Aorta (tissue), 5 donors: ENCODE results near the gene GRM5. TPM values are rescaled to one million over a fixed set of nuclear protein-coding genes. Genes with fewer than 3 reads are reported as not detected.
A peak's percentile ranks its signal among the peaks of the same experiment; 100 is the strongest.

ENCODE experiments used
- ATAC-seq: fragments of 200-7000 bp; cut with Tn5 transposase; one replicate; pipeline ENCODE4 v1.9.1; 2022; ENCODE audit warnings: moderate library complexity; ENCODE audit not compliant: low FRiP score
- DNase-seq, 2 donors: peaks; one replicate each; pipeline ENCODE4 v3.0.0-alpha.2; 2020
- H3K27ac ChIP-seq, 2 donors: one replicate each; pipeline ENCODE4 v1.5.1; 2013; ENCODE audit warnings: low read length in 2 of 2, mild to moderate bottlenecking in 2 of 2, moderate library complexity in 2 of 2, control low read depth in 1 of 2, inconsistent platforms in 1 of 2, low read depth in 1 of 2
- H3K27me3 ChIP-seq, 2 donors: one replicate each; pipeline ENCODE4 v1.6.1; 2013; ENCODE audit warnings: control low read depth in 1 of 2, low read length in 1 of 2, mild to moderate bottlenecking in 1 of 2, moderate library complexity in 1 of 2; ENCODE audit not compliant: insufficient read depth in 2 of 2, control insufficient read depth in 1 of 2
- H3K36me3 ChIP-seq, 2 donors: one replicate each; pipeline ENCODE4 v1.6.1; 2013; ENCODE audit warnings: control low read depth in 1 of 2, low read length in 1 of 2, mild to moderate bottlenecking in 1 of 2; ENCODE audit not compliant: insufficient read depth in 2 of 2, control insufficient read depth in 1 of 2
- H3K4me1 ChIP-seq, 2 donors: one replicate each; pipeline ENCODE4 v1.6.1; 2013; ENCODE audit warnings: low read length in 2 of 2, control low read depth in 1 of 2, mild to moderate bottlenecking in 1 of 2, moderate library complexity in 1 of 2; ENCODE audit not compliant: insufficient read depth in 2 of 2, control insufficient read depth in 1 of 2
- H3K4me3 ChIP-seq, 2 donors: one replicate each; pipeline ENCODE4 v1.5.1; 2013; ENCODE audit warnings: low read length in 2 of 2, control low read depth in 1 of 2, mild to moderate bottlenecking in 1 of 2
- H3K9me3 ChIP-seq: one replicate; pipeline ENCODE4 v1.6.1; 2013; ENCODE audit warnings: mild to moderate bottlenecking, low read length; ENCODE audit not compliant: control insufficient read depth
- WGBS, 2 donors: extraction: QIAGEN DNeasy Blood & Tissue Kit; methylation state at CpG; one replicate each; pipeline ENCODE4 v1.1.7; 2013; 5-methylcytosine and 5-hydroxymethylcytosine counted together
- intact Hi-C, 2 donors: fragments of 100-400 bp; cut with DNase I; formaldehyde crosslinking; loops; one replicate each; pipeline versions ENCODE4 v1.14.2 to v1.15.0; 2022
- polyA plus RNA-seq, 2 donors: library from polyadenylated mRNA; stranded (reverse); fragments of 200-250 nt; gene quantifications; one replicate each; pipeline ENCODE4 v1.2.3, GENCODE V29; 2013
- total RNA-seq, 2 donors: library from RNA; stranded (reverse); fragmentation: NEBNext Ultra II Directional; extraction: Animal tissue kit (Norgen Biotek cat#: 25700); gene quantifications; one replicate each; pipeline ENCODE4 v1.2.1, GENCODE V29; 2021
- donor health status: healthy with polysubstance abuse.
- donor health status: Bipolar disorder and iron deficiency.
- donor health status: DM: no; HTN: no; CAD: no.
- donor health status: DM: no; HTN: no; CAD: no.
- donor health status: DM: yes; HTN: yes; CAD: no.

Gene GRM5
- total and polyA plus RNA-seq, 4 donors: 0.31 to 4.3 (median 3.4) TPM; not detected in 1

- intact Hi-C loops: no loop called here
- H3K4me3 ChIP-seq: no peak overlapping the region
- no peaks in the 10 kb centered on the region for H3K27me3 ChIP-seq
- no peaks in the 10 kb centered on the region for H3K9me3 ChIP-seq
- H3K36me3 ChIP-seq: no peaks in the 10 kb centered on the region
- no peaks in the 10 kb centered on the region for H3K4me1 ChIP-seq
- no peak overlapping the region for H3K27ac ChIP-seq
- 78 to 80% methylated on average over 2 of the region's 2 CpGs for WGBS, 2 donors
- ATAC-seq (no peak), DNase-seq (no peak)
Measured at GRCh38 chr11:88594274-88594950, 471.4 kb downstream of the GRM5 start.

DNA sequence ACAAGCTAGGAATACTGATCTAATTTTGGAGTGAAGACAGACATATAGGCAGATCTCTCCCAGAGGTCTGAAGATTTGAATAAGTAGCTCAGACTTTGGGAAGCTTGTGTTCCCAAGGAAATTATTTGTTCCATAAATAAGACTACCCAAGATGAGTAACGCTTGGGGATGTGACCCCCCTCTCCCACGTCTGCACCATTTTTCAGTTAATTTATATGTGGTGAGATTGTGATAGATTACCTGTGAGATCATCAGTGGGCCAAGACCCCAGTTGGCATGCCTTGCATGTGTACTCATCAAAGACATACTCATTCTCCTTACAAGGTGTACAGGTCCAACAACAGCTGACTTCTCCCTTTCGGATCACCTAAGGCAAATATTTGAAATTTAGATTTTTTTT lies 475.4 kb downstream of the GRM5 start:
- Histone ChIP-seq H3K4me1 (no peaks in the 10 kb centered on the region), H3K4me3 (no peak overlapping the region), H3K27ac (no peak overlapping the region), H3K27me3 (no peaks in the 10 kb centered on the region), H3K9me3 (no peaks in the 10 kb centered on the region), H3K36me3 (no peaks in the 10 kb centered on the region)
- no peak for ATAC-seq
- DNase-seq: no peak
- WGBS, 2 donors: 29 to 47% methylated on average over 3 of the region's 3 CpGs
- intact Hi-C loops: no loop called here

DNA sequence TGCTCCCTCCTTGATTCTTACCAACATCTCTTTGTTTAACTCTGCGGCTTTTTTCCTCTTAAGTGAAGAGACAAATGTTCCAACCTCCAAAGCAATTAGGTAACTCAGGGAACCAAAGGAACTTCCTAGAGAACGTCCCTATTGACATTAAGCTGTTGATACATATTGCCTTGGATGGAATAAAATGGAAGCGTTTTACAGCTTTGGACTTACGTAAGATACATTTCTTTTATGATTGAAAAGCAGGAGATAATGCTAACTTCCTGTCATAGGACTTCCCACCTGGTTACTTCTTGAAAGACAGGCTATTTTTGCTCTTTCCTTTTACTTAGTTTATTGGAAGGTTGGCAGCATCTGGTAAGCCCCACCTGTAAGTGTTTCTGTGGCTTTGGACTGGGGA lies 482.5 kb downstream of the GRM5 start:
- no peak for ATAC-seq
- no peaks in the 10 kb centered on the region for H3K9me3 ChIP-seq
- H3K4me1 ChIP-seq: no peaks in the 10 kb centered on the region
- no peak overlapping the region for H3K27ac ChIP-seq
- 58 to 66% methylated on average over 4 of the region's 4 CpGs for WGBS, 2 donors
- H3K27me3 ChIP-seq: no peaks in the 10 kb centered on the region
- no peak for DNase-seq
- H3K36me3 ChIP-seq: no peaks in the 10 kb centered on the region
- no peak overlapping the region for H3K4me3 ChIP-seq
- intact Hi-C loops: no loop called here

GRCh38 chr11:88579466-88579865 lies 486.3 kb downstream of the GRM5 start:
- no peak overlapping the region for H3K27ac ChIP-seq
- WGBS, 2 donors: 67 to 90% methylated on average over 1 of the region's 1 CpG
- intact Hi-C loops: no loop called here

GRCh38 chr11:88576741-88577140 lies 489.0 kb downstream of the GRM5 start:
- no peaks in the 10 kb centered on the region for H3K27me3 ChIP-seq
- H3K36me3 ChIP-seq: no peaks in the 10 kb centered on the region
- 72 to 75% methylated on average over 2 of the region's 2 CpGs for WGBS, 2 donors
- H3K4me1 ChIP-seq: no peaks in the 10 kb centered on the region
- ATAC-seq (no peak), DNase-seq (no peak)
- intact Hi-C loops: no loop called here
- no peak overlapping the region for H3K4me3 ChIP-seq
- no peaks in the 10 kb centered on the region for H3K9me3 ChIP-seq
- no peak overlapping the region for H3K27ac ChIP-seq

More at GRCh38 chr11:88579466-88579865, 486.3 kb downstream of the GRM5 start:
- H3K27me3 ChIP-seq: no peaks in the 10 kb centered on the region
- no peak overlapping the region for H3K4me3 ChIP-seq
- H3K9me3 ChIP-seq: no peaks in the 10 kb centered on the region
- no peaks in the 10 kb centered on the region for H3K36me3 ChIP-seq
- ATAC-seq (no peak), DNase-seq (no peak)
- no peaks in the 10 kb centered on the region for H3K4me1 ChIP-seq

DNA sequence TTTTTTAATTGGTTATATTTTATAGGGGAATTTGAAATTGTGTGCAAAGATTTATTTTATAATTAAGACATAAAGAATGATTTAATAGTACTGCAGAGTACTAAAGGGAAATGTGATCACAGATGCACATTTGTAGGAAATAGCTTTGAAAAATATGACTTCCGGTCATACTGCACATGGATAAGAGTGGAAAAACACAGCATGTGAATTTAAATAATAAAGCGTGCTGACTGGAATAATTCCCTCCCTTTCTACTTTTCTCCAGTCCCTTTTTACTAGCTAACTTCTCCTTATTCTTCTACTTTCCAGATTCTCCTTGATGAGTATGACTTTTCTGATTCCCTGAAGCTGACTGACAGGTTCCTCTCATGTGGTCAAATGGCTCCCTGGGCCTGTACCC lies 489.9 kb downstream of the GRM5 start:
- ATAC-seq (no peak), DNase-seq (no peak)
- H3K36me3 ChIP-seq: no peaks in the 10 kb centered on the region
- H3K4me1 ChIP-seq: no peaks in the 10 kb centered on the region
- no peaks in the 10 kb centered on the region for H3K9me3 ChIP-seq
- H3K27me3 ChIP-seq: no peaks in the 10 kb centered on the region
- 56 to 57% methylated on average over 2 of the region's 2 CpGs for WGBS, 2 donors
- no peak overlapping the region for H3K27ac ChIP-seq
- no peak overlapping the region for H3K4me3 ChIP-seq
- intact Hi-C loops: no loop called here

GRCh38 chr11:88569342-88569741 lies 496.4 kb downstream of the GRM5 start:
- no peak for DNase-seq
- Histone ChIP-seq H3K27ac (no peak overlapping the region), H3K36me3 (no peaks in the 10 kb centered on the region), H3K4me1 (no peaks in the 10 kb centered on the region), H3K4me3 (no peak overlapping the region), H3K27me3 (no peaks in the 10 kb centered on the region), H3K9me3 (no peaks in the 10 kb centered on the region)
- no peak for ATAC-seq
- intact Hi-C loops: no loop called here

DNA sequence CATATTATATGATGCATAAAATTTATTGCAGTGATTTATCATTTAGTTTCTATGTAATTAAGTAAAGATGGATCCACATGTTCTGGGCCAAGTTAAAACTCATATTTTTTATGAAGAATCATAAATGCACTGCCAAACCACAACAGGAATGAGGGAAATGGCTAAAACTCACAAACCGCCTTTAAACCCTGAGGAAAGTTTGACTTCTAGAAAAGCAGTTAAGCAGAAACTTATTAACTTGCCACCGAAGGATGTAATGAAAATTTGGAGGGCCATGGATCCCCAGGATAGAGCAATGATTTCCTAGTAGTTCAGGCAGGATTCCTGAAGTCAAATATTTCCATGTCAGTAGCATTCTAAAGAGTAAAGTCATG lies 510.0 kb downstream of the GRM5 start:
- ATAC-seq (no peak), DNase-seq (no peak)
- no peaks in the 10 kb centered on the region for H3K36me3 ChIP-seq
- no peaks in the 10 kb centered on the region for H3K9me3 ChIP-seq
- 84 to 89% methylated on average over 2 of the region's 2 CpGs for WGBS, 2 donors
- H3K4me3 ChIP-seq: no peak overlapping the region
- no peak overlapping the region for H3K27ac ChIP-seq
- H3K27me3 ChIP-seq: no peaks in the 10 kb centered on the region
- intact Hi-C loops: no loop called here
- H3K4me1 ChIP-seq: no peaks in the 10 kb centered on the region

DNA sequence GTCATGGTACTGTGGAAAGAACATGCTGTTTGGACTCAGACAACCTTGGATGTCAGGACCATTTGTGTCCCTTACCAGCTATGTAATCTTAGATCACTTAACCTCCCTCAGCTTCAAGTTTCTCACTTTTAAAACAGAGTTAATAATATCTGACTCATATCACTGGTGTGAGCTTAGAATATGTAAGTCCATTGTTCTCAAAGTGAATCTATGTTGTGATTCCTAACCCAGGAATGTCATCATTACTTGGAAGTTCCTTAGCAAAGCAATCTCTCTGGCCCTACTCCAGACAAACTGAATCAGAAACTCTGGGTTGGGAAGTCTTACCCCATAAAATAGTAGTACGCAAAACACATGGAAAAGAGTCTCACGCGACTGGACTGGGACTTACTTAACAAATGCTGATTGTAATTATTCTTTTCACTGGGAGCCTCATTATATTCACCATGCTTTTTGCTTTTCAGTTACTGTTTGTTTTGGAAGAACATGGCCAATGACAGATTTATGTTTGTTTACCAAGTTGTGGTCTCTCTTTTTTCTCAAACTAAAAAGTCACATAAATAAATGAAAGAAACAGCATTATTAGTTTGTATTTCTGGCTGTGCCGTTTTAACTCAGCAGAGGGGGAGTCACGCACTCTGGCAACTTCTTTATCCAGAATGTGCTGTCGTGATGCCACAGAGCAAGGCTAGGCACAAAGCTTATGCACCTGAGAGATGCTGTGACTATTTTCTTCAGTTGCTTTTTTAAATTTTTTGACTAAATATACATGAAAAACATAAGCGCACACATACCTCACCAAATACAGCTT lies 510.6 kb downstream of the GRM5 start:
- no peak overlapping the region for H3K27ac ChIP-seq
- DNase-seq (no peak), ATAC-seq (peak; percentile 75)
- no peak overlapping the region for H3K4me3 ChIP-seq
- no peaks in the 10 kb centered on the region for H3K27me3 ChIP-seq
- no peaks in the 10 kb centered on the region for H3K9me3 ChIP-seq
- no peaks in the 10 kb centered on the region for H3K4me1 ChIP-seq
- H3K36me3 ChIP-seq: no peaks in the 10 kb centered on the region
- intact Hi-C loops: no loop called here
- 56 to 69% methylated on average over 7 of the region's 7 CpGs for WGBS, 2 donors
